GM19468 (cell line): Measurements from ENCODE around the gene PPIE.

Experiments used
- ATAC-seq: cut with Tn5 transposase; IDR thresholded peaks from one replicate; pipeline ENCODE4 v1.9.1; 2021; ENCODE audit warnings: mild to moderate bottlenecking, moderate library complexity, moderate number of reproducible peaks; ENCODE audit not compliant: unreplicated experiment; ENCODE audit errors: extremely low read depth

Gene PPIE

DNA sequence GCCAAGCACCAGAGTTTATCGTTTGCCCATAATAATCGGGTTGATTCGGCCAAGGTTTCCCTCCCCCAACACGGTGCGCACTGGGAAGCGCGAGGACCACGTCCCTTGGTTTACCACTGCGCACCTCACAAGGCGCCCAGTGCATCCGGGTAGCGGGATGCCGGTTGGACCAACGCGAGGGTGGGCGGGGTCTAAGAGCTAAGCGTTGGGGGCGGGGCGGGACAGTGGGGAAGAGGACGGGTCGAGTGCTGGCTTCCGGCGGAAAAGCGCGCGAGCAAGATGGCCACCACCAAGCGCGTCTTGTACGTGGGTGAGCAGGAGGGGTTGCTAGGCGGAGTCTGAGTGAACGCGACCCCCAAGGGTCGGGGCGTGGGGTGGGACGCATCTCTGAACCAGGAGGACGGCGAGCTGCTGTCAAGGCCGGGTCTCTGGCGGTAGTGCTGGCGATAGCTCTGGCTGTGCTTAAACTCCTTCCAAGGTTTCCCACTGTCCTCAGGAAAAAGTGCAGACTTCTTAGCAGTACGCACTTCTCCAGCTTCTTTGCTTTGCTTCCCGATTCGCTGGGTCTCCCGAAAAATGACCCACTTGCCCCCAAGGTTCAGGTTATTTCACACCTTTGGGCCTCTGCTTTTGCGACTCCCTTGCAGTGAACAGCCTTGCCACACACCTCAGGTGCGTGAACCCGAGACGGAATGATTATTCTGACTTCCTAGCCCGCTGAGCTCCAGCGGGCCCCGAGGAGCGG is at the start of gene PPIE:
PPIE (plus strand) TSS at position 261 of the 745 bp plus-strand sequence; CDS start at position 280, 19 bp downstream.
- peak; percentile 56 for ATAC-seq

DNA sequence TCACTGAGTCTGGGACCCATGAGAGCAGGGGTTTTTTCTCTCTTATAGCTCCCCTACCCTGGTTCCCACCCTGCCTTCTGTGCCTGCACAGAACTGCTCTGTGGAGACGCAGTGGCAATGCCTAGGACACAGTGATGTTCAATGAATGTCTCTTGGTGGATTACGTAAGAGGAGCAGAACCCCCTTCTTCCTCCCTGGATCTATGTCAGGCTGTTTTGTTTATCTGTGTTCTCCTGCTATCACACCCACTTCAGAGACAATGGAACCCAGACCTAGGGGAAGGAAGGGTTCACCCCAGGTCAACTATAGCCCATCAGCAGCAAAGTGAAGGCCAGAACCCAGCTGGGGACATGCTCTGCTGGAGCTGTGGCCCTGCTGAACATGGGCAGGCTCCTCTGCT is 49.5 kb upstream of the PPIE start:
- ATAC-seq = no peak

DNA sequence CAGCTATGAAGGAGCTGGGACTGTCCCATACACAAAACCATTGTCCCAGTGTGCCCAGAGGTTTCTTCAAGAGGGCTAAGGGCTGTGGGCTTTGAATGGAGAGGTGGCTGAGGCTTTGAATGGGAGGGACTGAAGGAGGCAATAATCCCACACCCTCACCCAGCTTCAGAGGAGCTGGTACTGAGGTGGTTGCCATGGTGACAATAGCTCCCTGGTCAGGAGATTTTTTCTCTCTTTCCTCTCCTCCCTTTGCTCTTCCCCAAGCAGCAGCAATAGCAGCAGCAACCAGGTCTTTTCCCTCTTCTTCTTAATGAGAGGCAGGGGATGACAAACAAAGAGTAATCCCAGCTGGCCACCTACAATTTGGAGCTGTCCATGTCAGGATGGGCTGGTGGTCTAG is 49.0 kb upstream of the PPIE start:
- no peak for ATAC-seq

DNA sequence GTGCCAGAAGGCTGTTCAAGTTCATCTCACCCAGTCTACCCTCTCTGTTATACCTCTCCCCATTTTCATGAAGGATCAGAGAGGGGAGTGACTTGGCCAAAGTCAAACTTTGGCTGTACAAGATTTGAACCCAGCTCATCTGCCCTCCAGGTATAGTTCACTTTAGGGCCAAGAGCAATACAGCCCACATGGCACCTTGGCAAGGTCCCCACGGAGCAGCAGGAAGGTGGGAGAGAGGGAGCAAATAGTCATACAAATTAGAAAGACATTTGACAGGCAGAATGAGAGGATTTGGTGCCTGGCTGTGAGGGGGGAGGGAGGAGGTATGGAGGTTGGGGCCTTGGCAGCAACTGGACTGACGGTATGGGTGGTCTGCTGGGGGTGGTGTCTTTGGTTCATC is 48.5 kb upstream of the PPIE start:
- no peak for ATAC-seq

DNA sequence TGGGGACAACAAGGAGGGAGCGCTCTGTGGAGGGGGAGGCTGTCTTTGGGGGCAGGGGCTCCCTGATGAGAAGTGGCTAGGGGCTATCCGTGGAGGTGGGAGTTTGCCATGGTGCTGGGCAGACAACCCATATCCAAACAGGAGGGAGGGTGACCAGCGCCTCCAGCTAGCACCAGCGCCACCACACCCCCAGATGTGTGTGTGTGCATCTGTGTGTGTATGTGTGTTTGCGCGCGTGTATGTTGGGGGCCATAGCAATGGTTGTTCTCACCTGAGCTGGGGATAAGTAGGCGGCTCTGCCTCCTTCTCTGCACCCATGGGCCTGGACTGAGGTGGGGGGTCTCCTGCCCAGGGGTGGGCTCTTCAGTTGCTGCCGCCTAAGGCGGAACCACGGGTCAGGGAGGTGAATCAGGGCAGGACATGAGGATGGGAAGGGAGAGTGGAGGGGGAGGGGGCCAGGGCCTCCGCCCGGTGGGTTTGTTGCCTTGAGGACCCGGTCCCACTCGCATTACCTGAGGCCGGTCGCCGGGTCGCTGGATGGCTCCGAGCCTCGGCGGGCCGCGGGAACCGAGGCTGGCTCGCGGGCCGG is 47.8 kb upstream of the PPIE start:
- no peak for ATAC-seq

- no peak for ATAC-seq
These were observed 47.1 kb upstream of the PPIE start, which contains the start of gene HPCAL4 for GRCh38 chr1:39691383-39692151. TSS of gene HPCAL4 (minus strand) at chr1:39691433. CDS start at chr1:39684603, 6,830 bp downstream.

DNA sequence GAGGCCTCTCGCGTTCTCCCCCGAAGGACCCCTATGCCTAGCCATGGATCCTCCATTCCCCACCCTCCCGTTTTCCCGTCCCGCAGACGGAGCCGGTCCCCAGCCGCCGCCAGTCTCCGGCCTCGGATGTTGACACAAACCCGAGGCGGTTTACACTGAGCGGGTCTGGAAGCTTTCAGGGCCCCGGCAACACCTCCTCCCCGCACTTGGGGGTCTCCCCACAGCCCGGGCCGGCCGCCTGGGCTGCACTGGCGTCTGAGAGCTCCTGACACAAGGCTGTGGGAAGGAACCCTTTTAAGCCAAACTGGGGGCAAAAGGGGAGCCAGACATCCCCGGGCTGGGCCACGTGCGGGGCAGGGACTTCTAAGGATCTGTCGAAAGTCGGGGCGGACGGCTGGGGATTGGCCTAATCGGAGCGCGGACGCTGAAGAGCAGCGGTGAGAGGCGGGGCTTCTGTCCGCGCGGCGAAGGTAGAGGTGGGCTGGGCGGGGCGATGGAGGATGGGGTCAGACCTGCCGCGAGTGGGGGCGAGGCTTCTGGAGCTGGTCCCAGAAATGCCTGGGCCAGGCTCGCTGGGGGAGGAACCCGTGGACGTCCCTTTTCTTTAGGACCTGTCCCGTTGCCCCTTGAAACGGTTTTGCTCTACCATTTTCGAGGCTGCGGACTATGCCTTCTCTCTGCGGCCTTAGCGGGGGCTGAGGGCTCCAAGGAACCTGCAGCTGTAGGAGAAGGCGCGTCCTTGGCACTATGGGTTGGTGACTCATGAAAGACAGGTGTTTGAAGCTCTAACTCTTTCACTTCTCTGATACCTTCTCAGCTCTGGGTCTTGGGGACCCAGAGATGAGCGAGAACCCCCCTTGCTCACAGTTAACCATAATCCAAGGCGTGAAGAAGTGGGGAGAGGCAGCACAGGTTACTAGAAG is 46.3 kb upstream of the PPIE start:
- ATAC-seq = no peak

GRCh38 chr1:39694026-39694425 is 44.7 kb upstream of the PPIE start:
- no peak for ATAC-seq

DNA sequence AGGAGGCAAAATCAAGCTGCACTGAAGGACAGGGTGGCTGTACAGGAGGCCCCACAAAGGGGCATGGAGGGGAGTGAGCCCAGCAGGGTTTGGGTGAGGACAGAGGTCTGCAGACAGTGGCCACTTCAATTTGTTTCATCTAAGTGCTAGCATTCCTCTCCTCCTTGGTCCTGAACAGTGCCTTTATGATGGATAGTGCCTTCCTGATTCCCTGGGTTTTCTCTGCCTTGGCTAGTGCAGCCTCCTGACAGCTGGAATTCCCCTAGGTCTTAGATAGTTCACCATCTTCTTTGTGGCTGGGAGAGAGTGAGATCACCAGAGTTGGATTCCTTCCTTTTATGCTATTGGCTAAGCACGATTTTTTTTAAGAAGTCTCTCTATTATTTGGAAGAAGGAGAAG is 43.7 kb upstream of the PPIE start:
- no peak for ATAC-seq

GRCh38 chr1:39696448-39696847 is 42.2 kb upstream of the PPIE start:
- no peak for ATAC-seq

DNA sequence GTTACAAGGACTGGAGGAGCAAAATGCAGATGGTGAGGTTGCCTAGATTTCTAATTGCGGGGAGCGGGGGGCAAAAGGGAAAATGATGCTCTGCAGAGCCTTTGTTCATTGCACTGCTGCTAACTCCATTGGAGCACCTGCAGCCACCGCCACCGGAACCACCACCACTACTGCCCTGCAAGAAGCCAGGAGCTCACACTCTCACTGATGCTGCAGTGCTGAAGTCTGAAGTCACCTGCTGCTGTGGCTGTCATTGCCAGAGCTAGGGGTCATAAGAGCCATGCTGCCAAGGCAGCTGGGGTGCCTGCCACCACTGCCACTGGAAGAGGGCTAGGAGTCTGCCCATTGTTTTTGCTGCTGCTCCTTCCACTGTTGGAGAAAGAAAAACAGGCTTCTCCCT is 40.1 kb upstream of the PPIE start:
- ATAC-seq = no peak

DNA sequence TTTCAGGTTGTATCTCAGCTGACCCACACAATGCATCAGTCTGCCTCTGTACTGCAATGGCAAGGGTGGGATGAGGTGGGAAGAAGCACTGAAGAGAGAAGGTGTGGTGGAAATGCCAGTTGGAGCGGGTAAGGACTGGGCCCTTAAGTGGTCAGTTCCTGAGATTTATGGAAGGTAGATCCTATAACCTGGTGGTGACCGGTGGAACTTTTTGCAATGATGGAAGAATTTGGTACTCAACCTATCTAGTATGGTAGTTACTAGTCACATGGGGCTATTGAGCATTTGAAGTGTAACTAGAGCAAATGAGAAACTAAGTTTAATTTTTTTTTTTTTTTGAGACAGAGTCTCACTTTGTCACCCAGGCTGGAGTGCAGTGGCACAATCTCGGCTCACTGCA is 39.3 kb upstream of the PPIE start:
- ATAC-seq = no peak

- ATAC-seq = no peak
These were observed 38.3 kb upstream of the PPIE start for GRCh38 chr1:39700348-39700747.

GRCh38 chr1:39701049-39701439 is 37.6 kb upstream of the PPIE start:
- no peak for ATAC-seq

GRCh38 chr1:39704757-39705156 is 33.9 kb upstream of the PPIE start:
- no peak for ATAC-seq

- ATAC-seq = no peak
These were observed 31.2 kb upstream of the PPIE start for GRCh38 chr1:39707506-39707905.

DNA sequence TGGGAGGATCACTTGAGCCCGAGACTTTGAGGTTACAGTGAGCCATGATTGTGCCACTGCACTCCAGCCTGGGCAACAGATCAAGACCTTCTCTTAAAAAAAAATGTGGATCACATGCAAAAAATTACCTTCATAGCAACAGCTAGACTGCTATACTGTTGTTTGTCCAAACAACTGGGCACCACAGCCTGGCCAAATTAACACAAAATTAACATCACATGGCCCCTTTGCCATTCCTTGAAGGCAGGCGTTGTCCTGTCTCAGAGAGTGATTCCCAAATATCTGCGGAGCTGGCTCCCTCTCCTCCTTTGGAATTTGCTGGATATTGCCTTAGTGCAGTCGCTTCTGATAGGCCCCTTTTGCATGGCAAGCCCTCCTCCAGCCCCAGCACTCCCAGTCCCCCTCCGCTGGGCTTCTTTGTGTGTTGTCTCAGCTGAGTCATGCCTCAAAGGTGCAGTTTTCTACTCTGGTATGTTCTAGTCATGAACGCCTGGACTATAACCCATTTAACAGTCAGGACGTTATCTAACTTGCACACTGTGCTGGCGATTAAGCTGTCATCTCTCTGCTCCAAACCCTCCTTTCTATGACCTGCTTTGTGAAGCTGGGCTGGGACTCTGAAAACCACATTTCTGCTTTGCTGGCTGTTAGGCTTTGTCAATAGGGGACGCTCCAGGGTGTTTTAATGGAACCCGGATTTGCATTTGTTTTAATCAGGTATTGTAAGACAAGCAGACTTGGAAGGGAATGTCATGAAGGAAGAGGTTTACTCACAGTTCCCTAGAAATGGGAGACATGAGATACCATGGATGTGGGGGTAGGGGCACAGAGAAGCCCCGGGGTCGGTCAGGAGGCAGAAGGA is 27.3 kb upstream of the PPIE start:
- ATAC-seq = no peak

GRCh38 chr1:39711966-39712340 is 26.7 kb upstream of the PPIE start:
- ATAC-seq = no peak

DNA sequence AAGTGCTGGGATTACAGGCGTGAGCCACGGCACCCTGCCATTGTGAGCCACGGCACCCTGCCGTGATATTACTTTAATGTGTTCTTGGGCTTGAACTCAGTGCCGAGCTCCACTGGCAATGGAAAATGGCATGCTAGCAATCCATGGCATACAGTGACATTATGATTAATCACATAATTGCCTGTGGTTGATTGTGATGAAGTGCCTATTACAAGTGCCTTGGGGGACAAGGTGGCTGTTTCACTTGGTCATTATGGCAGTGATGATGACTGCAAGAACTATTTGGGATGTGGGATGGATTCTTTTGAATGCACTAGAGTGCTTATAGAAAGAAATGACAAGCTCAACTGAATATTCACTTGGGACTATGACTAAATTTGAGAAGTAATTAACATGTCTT is 25.1 kb upstream of the PPIE start:
- ATAC-seq = no peak
